HG03159 (cell line): ENCODE results near the gene FAM107B.
"Not testable (repeated sequence)": the region's sequence is repeated elsewhere in the genome, so short reads cannot be mapped to it uniquely, and the experiment has no call there.

Source experiments
- ATAC-seq: cut with Tn5 transposase; IDR thresholded peaks from one replicate; pipeline ENCODE4 v1.9.1; 2021; ENCODE audit warnings: mild to moderate bottlenecking, moderate library complexity; ENCODE audit not compliant: unreplicated experiment

FAM107B gene

GRCh38 chr10:14737808-14738545, 36.7 kb downstream of the FAM107B start:
- ATAC-seq = no peak

GRCh38 chr10:14736600-14737081, 38.1 kb downstream of the FAM107B start:
- no peak for ATAC-seq

GRCh38 chr10:14736043-14736442, 38.7 kb downstream of the FAM107B start:
- no peak for ATAC-seq

GRCh38 chr10:14731875-14732512, 42.7 kb downstream of the FAM107B start:
- ATAC-seq = no peak

- ATAC-seq = no peak
Observed at GRCh38 chr10:14728346-14728745, 46.4 kb downstream of the FAM107B start.

GRCh38 chr10:14727924-14728323, 46.8 kb downstream of the FAM107B start:
- ATAC-seq = no peak

- no peak for ATAC-seq
Observed at GRCh38 chr10:14727465-14727864, 47.2 kb downstream of the FAM107B start.

- ATAC-seq = no peak
Observed at GRCh38 chr10:14724931-14725330, 49.8 kb downstream of the FAM107B start.

- ATAC-seq = no peak
Observed at GRCh38 chr10:14723052-14723689, 51.5 kb downstream of the FAM107B start.

- ATAC-seq = no peak
Observed at GRCh38 chr10:14717552-14717951, 57.1 kb downstream of the FAM107B start.

- no peak for ATAC-seq
Observed at GRCh38 chr10:14712991-14713424, 61.7 kb downstream of the FAM107B start.

- not testable (repeated sequence) for ATAC-seq
Observed at GRCh38 chr10:14709344-14709743, 65.4 kb downstream of the FAM107B start.

- no peak for ATAC-seq
Observed at GRCh38 chr10:14707481-14707880, 67.2 kb downstream of the FAM107B start.

GRCh38 chr10:14705548-14706230, 69.0 kb downstream of the FAM107B start:
- no peak for ATAC-seq

- ATAC-seq = no peak
Observed at GRCh38 chr10:14703631-14704001, 71.1 kb downstream of the FAM107B start.

GRCh38 chr10:14701466-14701865, 73.2 kb downstream of the FAM107B start:
- ATAC-seq = no peak

- no peak for ATAC-seq
Observed at GRCh38 chr10:14700546-14700945, 74.2 kb downstream of the FAM107B start.

- no peak for ATAC-seq
Observed at GRCh38 chr10:14699482-14699881, 75.2 kb downstream of the FAM107B start.

- ATAC-seq = no peak
Observed at GRCh38 chr10:14698829-14699170, 75.9 kb downstream of the FAM107B start.

- no peak for ATAC-seq
Observed at GRCh38 chr10:14698111-14698828, 76.4 kb downstream of the FAM107B start.

GRCh38 chr10:14697281-14697680, 77.4 kb downstream of the FAM107B start:
- ATAC-seq = no peak
